SH-SY5Y (cell line): Measurements from ENCODE around the gene VIP.

Experiments
- GATA2 ChIP-seq: IDR thresholded peaks from 2 replicates; pipeline ENCODE4 v1.6.1; 2011; ENCODE audit warnings: mild to moderate bottlenecking, low read depth, low read length
- GATA3 ChIP-seq: IDR thresholded peaks from 2 replicates; pipeline ENCODE4 v1.6.1; 2011; ENCODE audit warnings: low read depth, mild to moderate bottlenecking, low read length, moderate library complexity

DNA sequence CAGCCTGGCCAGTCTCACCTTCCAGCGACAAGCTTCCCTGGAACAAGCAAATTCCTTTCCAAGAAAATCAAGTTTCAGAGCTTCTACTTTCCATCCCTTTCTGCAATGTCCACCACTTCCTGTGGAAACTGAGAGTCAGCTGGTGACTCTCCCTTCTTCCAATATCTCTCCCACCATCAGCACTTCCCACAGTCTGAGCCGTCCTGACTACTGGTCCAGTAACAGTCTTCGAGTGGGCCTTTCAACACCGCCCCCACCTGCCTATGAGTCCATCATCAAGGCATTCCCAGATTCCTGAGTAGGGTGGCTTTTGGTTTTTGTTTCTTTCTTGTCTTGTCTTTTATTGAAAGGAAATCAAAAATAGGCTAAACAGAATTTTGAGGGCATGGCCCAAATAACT lies 28.6 kb upstream of the VIP start:
- TF ChIP-seq GATA2 (no peak), GATA3 (no peak)
